GM21360 (cell line): ENCODE data around the gene DESI1.
"Not testable (repeated sequence)": the region's sequence is repeated elsewhere in the genome, so short reads cannot be mapped to it uniquely, and the experiment has no call there.

Experiments used
- ATAC-seq: cut with Tn5 transposase; IDR thresholded peaks from one replicate; pipeline ENCODE4 v1.9.1; 2021; ENCODE audit warnings: mild to moderate bottlenecking, moderate library complexity; ENCODE audit not compliant: unreplicated experiment

The DESI1 gene

GRCh38 chr22:41589391-41590241, 31.2 kb downstream of the DESI1 start, which contains the start of gene PMM1:
TSS of gene PMM1 (minus strand) at chr22:41589840. CDS start at chr22:41589805, 35 bp downstream.
- peak; percentile 88 for ATAC-seq

GRCh38 chr22:41587347-41587723, 33.5 kb downstream of the DESI1 start:
- ATAC-seq, result no peak

GRCh38 chr22:41585898-41586297, 34.9 kb downstream of the DESI1 start:
- no peak for ATAC-seq

- ATAC-seq, result no peak
These were observed 36.0 kb downstream of the DESI1 start for GRCh38 chr22:41584881-41585280.

GRCh38 chr22:41582694-41583093, 38.1 kb downstream of the DESI1 start:
- ATAC-seq, result no peak

GRCh38 chr22:41579997-41580355, 40.9 kb downstream of the DESI1 start:
- no peak for ATAC-seq

GRCh38 chr22:41579297-41579996, 41.4 kb downstream of the DESI1 start:
- no peak for ATAC-seq

- ATAC-seq, result no peak
These were observed 42.0 kb downstream of the DESI1 start for GRCh38 chr22:41578818-41579217.

GRCh38 chr22:41578114-41578513, 42.7 kb downstream of the DESI1 start:
- ATAC-seq, result no peak

GRCh38 chr22:41576877-41577276, 44.0 kb downstream of the DESI1 start:
- no peak for ATAC-seq

GRCh38 chr22:41575533-41575932, 45.3 kb downstream of the DESI1 start:
- ATAC-seq, result no peak

- no peak for ATAC-seq
These were observed 45.9 kb downstream of the DESI1 start for GRCh38 chr22:41574847-41575381.

GRCh38 chr22:41573677-41574076, 47.2 kb downstream of the DESI1 start:
- ATAC-seq, result no peak

- not testable (repeated sequence) for ATAC-seq
These were observed 48.5 kb downstream of the DESI1 start for GRCh38 chr22:41572305-41572704.

GRCh38 chr22:41571786-41572185, 49.1 kb downstream of the DESI1 start:
- ATAC-seq, result no peak

- no peak for ATAC-seq
These were observed 50.6 kb downstream of the DESI1 start for GRCh38 chr22:41570221-41570620.

GRCh38 chr22:41568811-41569210, 52.0 kb downstream of the DESI1 start:
- no peak for ATAC-seq

- no peak for ATAC-seq
These were observed 53.4 kb downstream of the DESI1 start for GRCh38 chr22:41567512-41567768.

GRCh38 chr22:41565403-41566054, 55.3 kb downstream of the DESI1 start:
- no peak for ATAC-seq

GRCh38 chr22:41564563-41564962, 56.3 kb downstream of the DESI1 start:
- ATAC-seq, result no peak

- no peak for ATAC-seq
These were observed 57.7 kb downstream of the DESI1 start for GRCh38 chr22:41563051-41563711.
